ENCODE data around the gene NFYC.

DNA sequence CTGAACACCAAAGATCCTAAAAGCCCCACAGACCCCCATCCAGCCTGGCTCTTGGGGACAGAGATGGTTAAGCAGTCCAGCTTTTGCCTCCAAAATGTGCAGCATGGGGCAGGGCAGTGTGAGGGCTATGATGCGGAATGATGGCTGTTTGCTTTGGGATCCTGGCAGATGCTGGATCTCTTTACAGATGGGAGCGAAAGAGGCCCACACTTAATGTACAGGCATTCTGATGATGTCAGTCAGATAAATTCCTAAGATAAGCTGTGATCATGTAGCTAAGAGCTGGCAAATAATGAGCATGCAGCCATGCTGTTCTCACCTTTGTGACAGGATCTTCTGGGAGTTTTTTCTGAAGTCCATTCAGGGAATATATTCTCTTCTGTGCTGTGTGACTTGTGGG is 74.5 kb downstream of the NFYC start:
- TF ChIP-seq, protein P1, sequence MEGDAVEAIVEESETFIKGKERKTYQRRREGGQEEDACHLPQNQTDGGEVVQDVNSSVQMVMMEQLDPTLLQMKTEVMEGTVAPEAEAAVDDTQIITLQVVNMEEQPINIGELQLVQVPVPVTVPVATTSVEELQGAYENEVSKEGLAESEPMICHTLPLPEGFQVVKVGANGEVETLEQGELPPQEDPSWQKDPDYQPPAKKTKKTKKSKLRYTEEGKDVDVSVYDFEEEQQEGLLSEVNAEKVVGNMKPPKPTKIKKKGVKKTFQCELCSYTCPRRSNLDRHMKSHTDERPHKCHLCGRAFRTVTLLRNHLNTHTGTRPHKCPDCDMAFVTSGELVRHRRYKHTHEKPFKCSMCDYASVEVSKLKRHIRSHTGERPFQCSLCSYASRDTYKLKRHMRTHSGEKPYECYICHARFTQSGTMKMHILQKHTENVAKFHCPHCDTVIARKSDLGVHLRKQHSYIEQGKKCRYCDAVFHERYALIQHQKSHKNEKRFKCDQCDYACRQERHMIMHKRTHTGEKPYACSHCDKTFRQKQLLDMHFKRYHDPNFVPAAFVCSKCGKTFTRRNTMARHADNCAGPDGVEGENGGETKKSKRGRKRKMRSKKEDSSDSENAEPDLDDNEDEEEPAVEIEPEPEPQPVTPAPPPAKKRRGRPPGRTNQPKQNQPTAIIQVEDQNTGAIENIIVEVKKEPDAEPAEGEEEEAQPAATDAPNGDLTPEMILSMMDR (conservative IDR thresholded peaks at IDR 0.05; ENCODE audit: low read depth in 2 of 2): no peak
- TF ChIP-seq STAT1 (IDR thresholded peaks at IDR 0.05; ENCODE audit: unreplicated experiment): no peak
- no peak for TF ChIP-seq EZH2 (IDR thresholded peaks at IDR 0.05; ENCODE audit: low read depth, unreplicated experiment)
- no peak for TF ChIP-seq EZH2phosphoT487 (IDR thresholded peaks at IDR 0.05; ENCODE audit: unreplicated experiment)
- TF ChIP-seq POLR2AphosphoS5 (IDR thresholded peaks at IDR 0.05; ENCODE audit: low read depth): no peak
- no peak for TF ChIP-seq CREB1 (CRISPR knock-in tag; IDR thresholded peaks at IDR 0.05; ENCODE audit: low read depth)
- no peak for TF ChIP-seq JUNB (IDR thresholded peaks at IDR 0.05; ENCODE audit: unreplicated experiment)
- TF ChIP-seq, protein P2, sequence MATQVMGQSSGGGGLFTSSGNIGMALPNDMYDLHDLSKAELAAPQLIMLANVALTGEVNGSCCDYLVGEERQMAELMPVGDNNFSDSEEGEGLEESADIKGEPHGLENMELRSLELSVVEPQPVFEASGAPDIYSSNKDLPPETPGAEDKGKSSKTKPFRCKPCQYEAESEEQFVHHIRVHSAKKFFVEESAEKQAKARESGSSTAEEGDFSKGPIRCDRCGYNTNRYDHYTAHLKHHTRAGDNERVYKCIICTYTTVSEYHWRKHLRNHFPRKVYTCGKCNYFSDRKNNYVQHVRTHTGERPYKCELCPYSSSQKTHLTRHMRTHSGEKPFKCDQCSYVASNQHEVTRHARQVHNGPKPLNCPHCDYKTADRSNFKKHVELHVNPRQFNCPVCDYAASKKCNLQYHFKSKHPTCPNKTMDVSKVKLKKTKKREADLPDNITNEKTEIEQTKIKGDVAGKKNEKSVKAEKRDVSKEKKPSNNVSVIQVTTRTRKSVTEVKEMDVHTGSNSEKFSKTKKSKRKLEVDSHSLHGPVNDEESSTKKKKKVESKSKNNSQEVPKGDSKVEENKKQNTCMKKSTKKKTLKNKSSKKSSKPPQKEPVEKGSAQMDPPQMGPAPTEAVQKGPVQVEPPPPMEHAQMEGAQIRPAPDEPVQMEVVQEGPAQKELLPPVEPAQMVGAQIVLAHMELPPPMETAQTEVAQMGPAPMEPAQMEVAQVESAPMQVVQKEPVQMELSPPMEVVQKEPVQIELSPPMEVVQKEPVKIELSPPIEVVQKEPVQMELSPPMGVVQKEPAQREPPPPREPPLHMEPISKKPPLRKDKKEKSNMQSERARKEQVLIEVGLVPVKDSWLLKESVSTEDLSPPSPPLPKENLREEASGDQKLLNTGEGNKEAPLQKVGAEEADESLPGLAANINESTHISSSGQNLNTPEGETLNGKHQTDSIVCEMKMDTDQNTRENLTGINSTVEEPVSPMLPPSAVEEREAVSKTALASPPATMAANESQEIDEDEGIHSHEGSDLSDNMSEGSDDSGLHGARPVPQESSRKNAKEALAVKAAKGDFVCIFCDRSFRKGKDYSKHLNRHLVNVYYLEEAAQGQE (IDR thresholded peaks at IDR 0.05; ENCODE audit: unreplicated experiment): no peak
- TF ChIP-seq ZNF331 (CRISPR knock-in tag; IDR thresholded peaks at IDR 0.05; ENCODE audit: low read depth): no peak
- no peak for TF ChIP-seq ZNF114 (CRISPR knock-in tag; IDR thresholded peaks at IDR 0.05)
- TF ChIP-seq, protein P3, sequence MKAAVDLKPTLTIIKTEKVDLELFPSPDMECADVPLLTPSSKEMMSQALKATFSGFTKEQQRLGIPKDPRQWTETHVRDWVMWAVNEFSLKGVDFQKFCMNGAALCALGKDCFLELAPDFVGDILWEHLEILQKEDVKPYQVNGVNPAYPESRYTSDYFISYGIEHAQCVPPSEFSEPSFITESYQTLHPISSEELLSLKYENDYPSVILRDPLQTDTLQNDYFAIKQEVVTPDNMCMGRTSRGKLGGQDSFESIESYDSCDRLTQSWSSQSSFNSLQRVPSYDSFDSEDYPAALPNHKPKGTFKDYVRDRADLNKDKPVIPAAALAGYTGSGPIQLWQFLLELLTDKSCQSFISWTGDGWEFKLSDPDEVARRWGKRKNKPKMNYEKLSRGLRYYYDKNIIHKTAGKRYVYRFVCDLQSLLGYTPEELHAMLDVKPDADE (IDR thresholded peaks at IDR 0.05): no peak
- TF ChIP-seq, protein P4, sequence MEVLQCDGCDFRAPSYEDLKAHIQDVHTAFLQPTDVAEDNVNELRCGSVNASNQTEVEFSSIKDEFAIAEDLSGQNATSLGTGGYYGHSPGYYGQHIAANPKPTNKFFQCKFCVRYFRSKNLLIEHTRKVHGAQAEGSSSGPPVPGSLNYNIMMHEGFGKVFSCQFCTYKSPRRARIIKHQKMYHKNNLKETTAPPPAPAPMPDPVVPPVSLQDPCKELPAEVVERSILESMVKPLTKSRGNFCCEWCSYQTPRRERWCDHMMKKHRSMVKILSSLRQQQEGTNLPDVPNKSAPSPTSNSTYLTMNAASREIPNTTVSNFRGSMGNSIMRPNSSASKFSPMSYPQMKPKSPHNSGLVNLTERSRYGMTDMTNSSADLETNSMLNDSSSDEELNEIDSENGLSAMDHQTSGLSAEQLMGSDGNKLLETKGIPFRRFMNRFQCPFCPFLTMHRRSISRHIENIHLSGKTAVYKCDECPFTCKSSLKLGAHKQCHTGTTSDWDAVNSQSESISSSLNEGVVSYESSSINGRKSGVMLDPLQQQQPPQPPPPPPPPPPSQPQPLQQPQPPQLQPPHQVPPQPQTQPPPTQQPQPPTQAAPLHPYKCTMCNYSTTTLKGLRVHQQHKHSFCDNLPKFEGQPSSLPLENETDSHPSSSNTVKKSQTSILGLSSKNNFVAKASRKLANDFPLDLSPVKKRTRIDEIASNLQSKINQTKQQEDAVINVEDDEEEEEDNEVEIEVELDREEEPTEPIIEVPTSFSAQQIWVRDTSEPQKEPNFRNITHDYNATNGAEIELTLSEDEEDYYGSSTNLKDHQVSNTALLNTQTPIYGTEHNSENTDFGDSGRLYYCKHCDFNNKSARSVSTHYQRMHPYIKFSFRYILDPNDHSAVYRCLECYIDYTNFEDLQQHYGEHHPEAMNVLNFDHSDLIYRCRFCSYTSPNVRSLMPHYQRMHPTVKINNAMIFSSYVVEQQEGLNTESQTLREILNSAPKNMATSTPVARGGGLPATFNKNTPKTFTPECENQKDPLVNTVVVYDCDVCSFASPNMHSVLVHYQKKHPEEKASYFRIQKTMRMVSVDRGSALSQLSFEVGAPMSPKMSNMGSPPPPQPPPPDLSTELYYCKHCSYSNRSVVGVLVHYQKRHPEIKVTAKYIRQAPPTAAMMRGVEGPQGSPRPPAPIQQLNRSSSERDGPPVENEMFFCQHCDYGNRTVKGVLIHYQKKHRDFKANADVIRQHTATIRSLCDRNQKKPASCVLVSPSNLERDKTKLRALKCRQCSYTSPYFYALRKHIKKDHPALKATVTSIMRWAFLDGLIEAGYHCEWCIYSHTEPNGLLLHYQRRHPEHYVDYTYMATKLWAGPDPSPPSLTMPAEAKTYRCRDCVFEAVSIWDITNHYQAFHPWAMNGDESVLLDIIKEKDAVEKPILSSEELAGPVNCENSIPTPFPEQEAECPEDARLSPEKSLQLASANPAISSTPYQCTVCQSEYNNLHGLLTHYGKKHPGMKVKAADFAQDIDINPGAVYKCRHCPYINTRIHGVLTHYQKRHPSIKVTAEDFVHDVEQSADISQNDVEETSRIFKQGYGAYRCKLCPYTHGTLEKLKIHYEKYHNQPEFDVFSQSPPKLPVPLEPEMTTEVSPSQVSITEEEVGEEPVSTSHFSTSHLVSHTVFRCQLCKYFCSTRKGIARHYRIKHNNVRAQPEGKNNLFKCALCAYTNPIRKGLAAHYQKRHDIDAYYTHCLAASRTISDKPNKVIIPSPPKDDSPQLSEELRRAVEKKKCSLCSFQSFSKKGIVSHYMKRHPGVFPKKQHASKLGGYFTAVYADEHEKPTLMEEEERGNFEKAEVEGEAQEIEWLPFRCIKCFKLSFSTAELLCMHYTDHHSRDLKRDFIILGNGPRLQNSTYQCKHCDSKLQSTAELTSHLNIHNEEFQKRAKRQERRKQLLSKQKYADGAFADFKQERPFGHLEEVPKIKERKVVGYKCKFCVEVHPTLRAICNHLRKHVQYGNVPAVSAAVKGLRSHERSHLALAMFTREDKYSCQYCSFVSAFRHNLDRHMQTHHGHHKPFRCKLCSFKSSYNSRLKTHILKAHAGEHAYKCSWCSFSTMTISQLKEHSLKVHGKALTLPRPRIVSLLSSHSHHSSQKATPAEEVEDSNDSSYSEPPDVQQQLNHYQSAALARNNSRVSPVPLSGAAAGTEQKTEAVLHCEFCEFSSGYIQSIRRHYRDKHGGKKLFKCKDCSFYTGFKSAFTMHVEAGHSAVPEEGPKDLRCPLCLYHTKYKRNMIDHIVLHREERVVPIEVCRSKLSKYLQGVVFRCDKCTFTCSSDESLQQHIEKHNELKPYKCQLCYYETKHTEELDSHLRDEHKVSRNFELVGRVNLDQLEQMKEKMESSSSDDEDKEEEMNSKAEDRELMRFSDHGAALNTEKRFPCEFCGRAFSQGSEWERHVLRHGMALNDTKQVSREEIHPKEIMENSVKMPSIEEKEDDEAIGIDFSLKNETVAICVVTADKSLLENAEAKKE (CRISPR knock-in tag; IDR thresholded peaks at IDR 0.05): no peak
- no peak for TF ChIP-seq NANOG (IDR thresholded peaks at IDR 0.05; ENCODE audit: borderline replicate concordance)

Data from GM23338 (cell line).